ENCODE data around the gene TBC1D3B.

The TBC1D3B gene

GRCh38 chr17:36136036-36136435 lies 40.4 kb downstream of the TBC1D3B start:
- H3K4me1 ChIP-seq (ENCODE audit: control insufficient read depth, insufficient read depth, low read length) = peaks cover 9% of the 10 kb centered on the region
- no peak overlapping the region for H3K4me3 ChIP-seq (ENCODE audit: low read depth, low read length)
- H3K36me3 ChIP-seq (ENCODE audit: control insufficient read depth in 2 of 2, insufficient read depth in 1 of 2, low read length in 2 of 2) = no peaks in the 10 kb centered on the region
- TF ChIP-seq ZNF48 (tag by site-specific recombination; IDR thresholded peaks at IDR 0.05) (no peak), ZNF623 (tag by site-specific recombination; IDR thresholded peaks at IDR 0.05) (no peak), ZNF132 (tag by site-specific recombination; IDR thresholded peaks at IDR 0.05; ENCODE audit: borderline replicate concordance) (no peak), AEBP2 (tag by site-specific recombination; IDR thresholded peaks at IDR 0.05; ENCODE audit: borderline replicate concordance) (no peak), ZNF280C (tag by site-specific recombination; IDR thresholded peaks at IDR 0.05) (no peak), ZNF707 (tag by site-specific recombination; IDR thresholded peaks at IDR 0.05) (no peak), HOXD13 (CRISPR knock-in tag; IDR thresholded peaks at IDR 0.05; ENCODE audit: borderline replicate concordance) (no peak), ZBTB26 (tag by site-specific recombination; optimal IDR thresholded peaks at IDR 0.05) (no peak), ZNF514 (tag by site-specific recombination; IDR thresholded peaks at IDR 0.05) (no peak), ZNF692 (tag by site-specific recombination; IDR thresholded peaks at IDR 0.05) (no peak), ZNF202 (tag by site-specific recombination; IDR thresholded peaks at IDR 0.05; ENCODE audit: borderline replicate concordance) (no peak), IKZF3 (tag by site-specific recombination; IDR thresholded peaks at IDR 0.05) (no peak), ZNF621 (tag by site-specific recombination; IDR thresholded peaks at IDR 0.05) (no peak), ZNF146 (tag by site-specific recombination; IDR thresholded peaks at IDR 0.05) (no peak), ZFP69B (tag by site-specific recombination; IDR thresholded peaks at IDR 0.05) (no peak), ZNF140 (tag by site-specific recombination; IDR thresholded peaks at IDR 0.05) (no peak)
- H3K9me3 ChIP-seq (ENCODE audit: control insufficient read depth, insufficient read depth, low read depth, low read length) = no peaks in the 10 kb centered on the region; the same call in 1 of the 2 replicates
- no peak overlapping the region for H3K27ac ChIP-seq (ENCODE audit: extremely low read depth, low read depth, low read length)
- CTCF ChIA-PET = interaction anchor here (1.4 to 16.2 kb wide), 2 partner anchors 10 to 63 kb away, joined by 3 to 319 read pairs; no protein-coding TSS in a partner anchor
- POLR2A ChIA-PET = no interaction called here

- no peak overlapping the region for H3K4me3 ChIP-seq (ENCODE audit: low read depth, low read length)
- ChIA-PET POLR2A (no interaction called here), CTCF (interaction anchor here (0.6 to 16.2 kb wide), 3 partner anchors 10 to 141 kb away, joined by 3 to 319 read pairs (median 5); no protein-coding TSS in a partner anchor)
- no peaks in the 10 kb centered on the region for H3K36me3 ChIP-seq (ENCODE audit: control insufficient read depth in 2 of 2, insufficient read depth in 1 of 2, low read length in 2 of 2)
- no peaks in the 10 kb centered on the region; the same call in 1 of the 2 replicates for H3K9me3 ChIP-seq (ENCODE audit: control insufficient read depth, insufficient read depth, low read depth, low read length)
- peaks cover 9% of the 10 kb centered on the region for H3K4me1 ChIP-seq (ENCODE audit: control insufficient read depth, insufficient read depth, low read length)
- no peak overlapping the region for H3K27ac ChIP-seq (ENCODE audit: extremely low read depth, low read depth, low read length)
- TF ChIP-seq ZNF837 (tag by site-specific recombination; IDR thresholded peaks at IDR 0.05) (no peak), ZNF768 (tag by site-specific recombination; IDR thresholded peaks at IDR 0.05) (no peak), ZNF23 (tag by site-specific recombination; IDR thresholded peaks at IDR 0.05; ENCODE audit: borderline replicate concordance) (no peak), SCRT2 (tag by site-specific recombination; IDR thresholded peaks at IDR 0.05) (no peak), ZBTB1 (tag by site-specific recombination; IDR thresholded peaks at IDR 0.05) (no peak), FEZF1 (tag by site-specific recombination; IDR thresholded peaks at IDR 0.05) (no peak), IKZF3 (tag by site-specific recombination; IDR thresholded peaks at IDR 0.05) (no peak), ZNF549 (tag by site-specific recombination; IDR thresholded peaks at IDR 0.05) (no peak), ELK4 (IDR thresholded peaks at IDR 0.05; ENCODE audit: borderline replicate concordance, low read depth, low read length) (no peak), ZNF792 (tag by site-specific recombination; IDR thresholded peaks at IDR 0.05) (no peak), SCRT1 (tag by site-specific recombination; IDR thresholded peaks at IDR 0.05; ENCODE audit: borderline replicate concordance) (no peak), ZNF223 (tag by site-specific recombination; IDR thresholded peaks at IDR 0.05) (no peak)
Observed at GRCh38 chr17:36135465-36135864, 41.0 kb downstream of the TBC1D3B start.

Measured in HEK293 (cell line).